ENCODE data around the gene CNIH3.

The CNIH3 gene

GRCh38 chr1:224783006-224783651 lies 167.0 kb downstream of the CNIH3 start:
- POLR2A ChIA-PET, result no interaction called here
- CTCF ChIA-PET, result no interaction called here
- no peak for DNase-seq (ENCODE audit: low read depth, low spot score)
- H3K4me3 ChIP-seq (ENCODE audit: low read depth, low read length), result no peak overlapping the region
- no peak for TF ChIP-seq CTCF (IDR thresholded peaks at IDR 0.05; ENCODE audit: insufficient read depth, low read length, missing control alignments)

GRCh38 chr1:224784265-224785039 lies 168.3 kb downstream of the CNIH3 start:
- peak; percentile 28 for DNase-seq (ENCODE audit: low read depth, low spot score)
- H3K4me3 ChIP-seq (ENCODE audit: low read depth, low read length), result no peak overlapping the region
- ChIA-PET CTCF (no interaction called here), POLR2A (interaction anchor here (1.4 kb wide), 1 partner anchor 58 kb away, joined by 5 read pairs; no protein-coding TSS in a partner anchor)
- no peak for TF ChIP-seq CTCF (IDR thresholded peaks at IDR 0.05; ENCODE audit: insufficient read depth, low read length, missing control alignments)

GRCh38 chr1:224785040-224785328 lies 168.9 kb downstream of the CNIH3 start:
- POLR2A ChIA-PET, result interaction anchor here (1.4 kb wide), 1 partner anchor 58 kb away, joined by 5 read pairs; no protein-coding TSS in a partner anchor
- H3K4me3 ChIP-seq (ENCODE audit: low read depth, low read length), result no peak overlapping the region
- CTCF ChIA-PET, result interaction anchor here (1.4 kb wide), 1 partner anchor 66 kb away, joined by 6 read pairs; no protein-coding TSS in a partner anchor
- DNase-seq (ENCODE audit: low read depth, low spot score), result peak; percentile 14
- TF ChIP-seq CTCF (IDR thresholded peaks at IDR 0.05; ENCODE audit: insufficient read depth, low read length, missing control alignments), result no peak

GRCh38 chr1:224785622-224786021 lies 169.5 kb downstream of the CNIH3 start:
- no peak overlapping the region for H3K4me3 ChIP-seq (ENCODE audit: low read depth, low read length)
- no peak for DNase-seq (ENCODE audit: low read depth, low spot score)
- ChIA-PET POLR2A (interaction anchor here (1.4 kb wide), 1 partner anchor 59 kb away, joined by 5 read pairs; no protein-coding TSS in a partner anchor), CTCF (interaction anchor here (1.3 to 1.4 kb wide), 2 partner anchors 65 to 67 kb away, joined by 3 to 6 read pairs; no protein-coding TSS in a partner anchor)
- no peak for TF ChIP-seq CTCF (IDR thresholded peaks at IDR 0.05; ENCODE audit: insufficient read depth, low read length, missing control alignments)

GRCh38 chr1:224786533-224787250 lies 170.6 kb downstream of the CNIH3 start:
- TF ChIP-seq CTCF (IDR thresholded peaks at IDR 0.05; ENCODE audit: insufficient read depth, low read length, missing control alignments), result no peak
- ChIA-PET CTCF (interaction anchor here (0.9 to 1.4 kb wide), 4 partner anchors 17 to 272 kb away, joined by 3 to 6 read pairs (median 4); no protein-coding TSS in a partner anchor), POLR2A (interaction anchor here (0.5 kb wide), 1 partner anchor 65 kb away, joined by 3 read pairs; no protein-coding TSS in a partner anchor)
- H3K4me3 ChIP-seq (ENCODE audit: low read depth, low read length), result no peak overlapping the region
- no peak for DNase-seq (ENCODE audit: low read depth, low spot score)
